HepG2 (cell line): ENCODE results near the gene TMEM221. TPM values are rescaled to one million over a fixed set of nuclear protein-coding genes. Genes with fewer than 3 reads are reported as not detected.

ENCODE experiments used
- BRD4 ChIP-seq: sonication (generic); formaldehyde crosslinking; IDR thresholded peaks from 2 replicates; pipeline ENCODE4 v1.4.0; 2020; ENCODE audit warnings: missing genetic modification reagents
- KDM5A ChIP-seq: fragments of 200-600 bp; sonication (generic); IDR thresholded peaks from 2 replicates; pipeline ENCODE4 v1.7.0; 2018; ENCODE audit warnings: antibody characterized with exemption, mild to moderate bottlenecking, low read length, borderline replicate concordance
- NR3C1 ChIP-seq: sonication (generic); formaldehyde crosslinking; IDR thresholded peaks from 2 replicates; pipeline ENCODE4 v1.4.0; 2020; ENCODE audit warnings: missing genetic modification reagents
- PHB2 ChIP-seq: fragments of 450-650 bp; IDR thresholded peaks from 2 replicates; pipeline ENCODE4 v1.6.1; 2018; ENCODE audit not compliant: partially characterized antibody
- PHF8 ChIP-seq: sonication (generic); formaldehyde crosslinking; IDR thresholded peaks from 2 replicates; pipeline ENCODE4 v1.5.0; 2020; ENCODE audit warnings: missing genetic modification reagents
- RELA ChIP-seq: sonication (generic); formaldehyde crosslinking; IDR thresholded peaks from 2 replicates; pipeline ENCODE4 v1.4.0; 2020; ENCODE audit warnings: missing genetic modification reagents
- ZBTB20 ChIP-seq: sonication (generic); formaldehyde crosslinking; IDR thresholded peaks from 2 replicates; pipeline ENCODE4 v1.8.1; 2023; ENCODE audit warnings: missing genetic modification reagents, low read depth, mild to moderate bottlenecking, borderline replicate concordance
- polyA plus RNA-seq, 8 experiments: library from polyadenylated mRNA; depleted of rRNA in 3 of 8; stranded (reverse) in 7 of 8; unstranded in 1 of 8; fragments of >200 nt; fragmentation: Illumina TruSeq in 4 of 8; extraction: Trizol in 4 of 8; gene quantifications; 2 replicates each; pipeline versions ENCODE4 v1.2.1 to v1.2.3, GENCODE V29; 2011 to 2016; ENCODE audit warnings: low read depth in 4 of 8, missing spikeins in 1 of 8, mixed read lengths in 1 of 8; ENCODE audit not compliant: insufficient read depth in 1 of 8
- total RNA-seq, 5 experiments: library from RNA; depleted of rRNA; stranded (reverse); fragments of >200 nt; fragmentation: Illumina TruSeq; extraction: Trizol; gene quantifications; 2 replicates each; pipeline ENCODE4 v1.2.3, GENCODE V29; 2016; ENCODE audit warnings: low read depth in 1 of 5
- TF ChIP-seq, protein P1 (sequence below): sonication (generic); formaldehyde crosslinking; IDR thresholded peaks from 2 replicates; pipeline ENCODE4 v1.4.0; 2020; ENCODE audit warnings: mild to moderate bottlenecking, missing genetic modification reagents
- TF ChIP-seq, protein P2 (sequence below): sonication (generic); formaldehyde crosslinking; IDR thresholded peaks from 2 replicates; pipeline ENCODE4 v1.4.0; 2020; ENCODE audit warnings: low read depth, missing genetic modification reagents

Gene TMEM221
- total and polyA plus RNA-seq, 2 of the 13 experiments (the other 11 are each of a cell fraction or from before 2014, with no cell fraction given): 0.33 to 0.77 TPM

DNA sequence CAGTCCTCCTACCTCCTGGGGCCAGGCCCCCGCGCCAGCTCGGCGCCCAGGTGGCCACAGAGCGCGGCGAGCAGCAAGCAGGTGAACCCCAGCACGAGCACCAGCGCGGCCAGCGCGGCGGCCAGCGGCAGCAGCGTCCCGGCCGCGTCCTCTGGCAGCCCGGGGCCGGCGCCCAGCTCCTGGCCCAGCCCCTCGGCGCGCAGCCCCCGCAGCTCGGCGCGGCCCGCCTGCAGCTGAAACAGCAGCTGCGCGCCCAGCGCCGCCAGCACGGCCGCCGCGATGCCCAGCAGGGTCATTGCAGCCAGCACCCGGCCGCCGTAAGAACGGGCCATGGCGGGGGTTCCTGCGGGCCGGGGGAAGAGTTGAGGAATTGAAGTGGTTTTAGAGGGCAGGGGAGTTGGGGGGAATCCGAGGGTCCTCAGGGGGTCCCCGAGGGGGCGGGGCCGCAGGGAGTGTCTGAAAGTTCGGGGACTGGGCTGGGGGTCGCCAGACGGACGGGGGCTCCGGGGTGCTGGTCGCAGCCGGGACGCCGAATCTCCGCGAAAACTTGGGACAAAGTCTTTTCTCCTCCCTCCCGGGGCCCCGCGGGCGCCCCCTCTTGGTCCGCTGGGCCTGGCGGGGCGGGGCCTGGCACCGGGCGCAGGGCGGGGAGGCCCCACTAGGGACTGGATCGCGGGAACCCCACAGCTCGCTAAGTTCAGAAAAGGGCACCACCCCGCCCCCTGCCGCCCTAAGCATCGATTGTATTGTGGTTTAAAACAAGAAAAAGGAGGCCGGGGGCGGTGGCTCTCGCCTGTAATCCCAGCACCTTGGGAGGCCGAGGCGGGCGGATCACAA, at the start of gene TMEM221 (continued):
- TF ChIP-seq, protein P1, sequence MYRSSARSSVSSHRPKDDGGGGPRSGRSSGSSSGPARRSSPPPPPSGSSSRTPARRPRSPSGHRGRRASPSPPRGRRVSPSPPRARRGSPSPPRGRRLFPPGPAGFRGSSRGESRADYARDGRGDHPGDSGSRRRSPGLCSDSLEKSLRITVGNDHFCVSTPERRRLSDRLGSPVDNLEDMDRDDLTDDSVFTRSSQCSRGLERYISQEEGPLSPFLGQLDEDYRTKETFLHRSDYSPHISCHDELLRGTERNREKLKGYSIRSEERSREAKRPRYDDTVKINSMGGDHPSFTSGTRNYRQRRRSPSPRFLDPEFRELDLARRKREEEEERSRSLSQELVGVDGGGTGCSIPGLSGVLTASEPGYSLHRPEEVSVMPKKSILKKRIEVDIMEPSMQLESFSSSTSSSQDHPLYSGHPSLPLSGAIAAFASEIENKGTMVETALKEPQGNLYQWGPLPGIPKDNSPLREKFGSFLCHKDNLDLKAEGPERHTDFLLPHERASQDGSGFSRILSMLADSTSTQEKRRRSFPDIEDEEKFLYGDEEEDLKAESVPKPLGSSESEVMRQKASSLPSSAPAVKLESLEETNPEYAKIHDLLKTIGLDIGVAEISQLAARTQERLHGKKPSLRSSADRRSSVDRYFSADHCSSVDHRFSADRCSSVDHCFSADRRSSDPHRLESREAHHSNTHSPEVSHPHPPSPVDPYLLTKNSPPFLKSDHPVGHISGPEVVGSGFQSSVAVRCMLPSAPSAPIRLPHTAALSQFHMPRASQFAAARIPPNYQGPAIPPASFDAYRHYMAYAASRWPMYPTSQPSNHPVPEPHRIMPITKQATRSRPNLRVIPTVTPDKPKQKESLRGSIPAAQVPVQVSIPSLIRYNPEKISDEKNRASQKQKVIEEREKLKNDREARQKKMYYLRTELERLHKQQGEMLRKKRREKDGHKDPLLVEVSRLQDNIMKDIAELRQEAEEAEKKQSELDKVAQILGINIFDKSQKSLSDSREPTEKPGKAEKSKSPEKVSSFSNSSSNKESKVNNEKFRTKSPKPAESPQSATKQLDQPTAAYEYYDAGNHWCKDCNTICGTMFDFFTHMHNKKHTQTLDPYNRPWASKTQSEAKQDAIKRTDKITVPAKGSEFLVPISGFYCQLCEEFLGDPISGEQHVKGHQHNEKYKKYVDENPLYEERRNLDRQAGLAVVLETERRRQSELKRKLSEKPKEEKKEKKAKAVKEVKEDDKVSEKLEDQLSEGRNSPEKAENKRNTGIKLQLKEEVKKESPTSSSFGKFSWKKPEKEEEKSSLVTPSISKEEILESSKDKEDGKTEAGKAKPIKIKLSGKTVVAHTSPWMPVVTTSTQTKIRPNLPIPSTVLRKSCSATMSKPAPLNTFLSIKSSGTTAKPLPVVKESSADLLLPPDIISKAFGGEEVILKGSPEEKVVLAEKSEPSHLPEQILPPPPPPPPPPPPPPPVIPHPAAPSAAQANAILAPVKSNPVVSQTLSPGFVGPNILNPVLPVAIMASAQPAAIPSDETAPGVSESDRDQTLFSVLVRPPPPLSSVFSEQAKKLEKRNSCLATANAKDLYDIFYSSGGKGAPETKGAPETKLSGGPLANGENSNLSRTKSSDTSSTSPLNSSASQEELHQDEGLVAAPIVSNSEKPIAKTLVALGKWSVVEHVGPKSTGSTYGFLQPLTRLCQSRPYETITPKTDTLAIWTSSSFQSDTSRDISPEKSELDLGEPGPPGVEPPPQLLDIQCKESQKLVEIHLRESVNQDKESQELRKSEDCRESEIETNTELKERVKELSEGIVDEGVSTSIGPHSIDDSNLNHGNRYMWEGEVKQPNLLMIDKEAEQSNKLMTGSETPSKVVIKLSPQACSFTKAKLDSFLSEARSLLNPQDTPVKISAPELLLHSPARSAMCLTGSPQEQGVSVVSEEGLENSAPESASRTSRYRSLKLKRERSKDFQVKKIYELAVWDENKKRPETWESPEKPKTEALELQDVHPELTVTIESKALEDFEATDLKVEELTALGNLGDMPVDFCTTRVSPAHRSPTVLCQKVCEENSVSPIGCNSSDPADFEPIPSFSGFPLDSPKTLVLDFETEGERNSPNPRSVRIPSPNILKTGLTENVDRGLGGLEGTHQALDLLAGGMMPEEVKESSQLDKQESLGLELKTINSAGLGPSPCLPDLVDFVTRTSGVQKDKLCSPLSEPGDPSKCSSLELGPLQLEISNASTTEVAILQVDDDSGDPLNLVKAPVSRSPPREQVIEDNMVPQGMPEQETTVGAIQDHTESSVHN: no peak
- TF ChIP-seq PHF8 (CRISPR knock-in tag) (peak; percentile 29; the same call in 1 of the 2 replicates), NR3C1 (no peak), RELA (CRISPR knock-in tag) (no peak), KDM5A (no peak), PHB2 (no peak), BRD4 (CRISPR knock-in tag) (no peak), ZBTB20 (CRISPR knock-in tag) (no peak)
- TF ChIP-seq, protein P2, sequence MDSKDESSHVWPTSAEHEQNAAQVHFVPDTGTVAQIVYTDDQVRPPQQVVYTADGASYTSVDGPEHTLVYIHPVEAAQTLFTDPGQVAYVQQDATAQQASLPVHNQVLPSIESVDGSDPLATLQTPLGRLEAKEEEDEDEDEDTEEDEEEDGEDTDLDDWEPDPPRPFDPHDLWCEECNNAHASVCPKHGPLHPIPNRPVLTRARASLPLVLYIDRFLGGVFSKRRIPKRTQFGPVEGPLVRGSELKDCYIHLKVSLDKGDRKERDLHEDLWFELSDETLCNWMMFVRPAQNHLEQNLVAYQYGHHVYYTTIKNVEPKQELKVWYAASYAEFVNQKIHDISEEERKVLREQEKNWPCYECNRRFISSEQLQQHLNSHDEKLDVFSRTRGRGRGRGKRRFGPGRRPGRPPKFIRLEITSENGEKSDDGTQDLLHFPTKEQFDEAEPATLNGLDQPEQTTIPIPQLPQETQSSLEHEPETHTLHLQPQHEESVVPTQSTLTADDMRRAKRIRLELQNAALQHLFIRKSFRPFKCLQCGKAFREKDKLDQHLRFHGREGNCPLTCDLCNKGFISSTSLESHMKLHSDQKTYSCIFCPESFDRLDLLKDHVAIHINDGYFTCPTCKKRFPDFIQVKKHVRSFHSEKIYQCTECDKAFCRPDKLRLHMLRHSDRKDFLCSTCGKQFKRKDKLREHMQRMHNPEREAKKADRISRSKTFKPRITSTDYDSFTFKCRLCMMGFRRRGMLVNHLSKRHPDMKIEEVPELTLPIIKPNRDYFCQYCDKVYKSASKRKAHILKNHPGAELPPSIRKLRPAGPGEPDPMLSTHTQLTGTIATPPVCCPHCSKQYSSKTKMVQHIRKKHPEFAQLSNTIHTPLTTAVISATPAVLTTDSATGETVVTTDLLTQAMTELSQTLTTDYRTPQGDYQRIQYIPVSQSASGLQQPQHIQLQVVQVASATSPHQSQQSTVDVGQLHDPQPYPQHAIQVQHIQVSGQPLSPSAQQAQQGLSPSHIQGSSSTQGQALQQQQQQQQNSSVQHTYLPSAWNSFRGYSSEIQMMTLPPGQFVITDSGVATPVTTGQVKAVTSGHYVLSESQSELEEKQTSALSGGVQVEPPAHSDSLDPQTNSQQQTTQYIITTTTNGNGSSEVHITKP: no peak
